Urothelium cell line (cell line): ENCODE measurements around the gene LRBA.

ENCODE experiments used
- DNase-seq: peaks from one replicate; pipeline ENCODE4 v3.0.0; 2011; ENCODE audit warnings: low spot score, mixed read lengths
- FAIRE-seq: peaks from 2 replicates; lab custom pipeline; 2011; peaks lifted over from hg19 to GRCh38; lab: Jason Lieb, UNC

Gene LRBA

DNA sequence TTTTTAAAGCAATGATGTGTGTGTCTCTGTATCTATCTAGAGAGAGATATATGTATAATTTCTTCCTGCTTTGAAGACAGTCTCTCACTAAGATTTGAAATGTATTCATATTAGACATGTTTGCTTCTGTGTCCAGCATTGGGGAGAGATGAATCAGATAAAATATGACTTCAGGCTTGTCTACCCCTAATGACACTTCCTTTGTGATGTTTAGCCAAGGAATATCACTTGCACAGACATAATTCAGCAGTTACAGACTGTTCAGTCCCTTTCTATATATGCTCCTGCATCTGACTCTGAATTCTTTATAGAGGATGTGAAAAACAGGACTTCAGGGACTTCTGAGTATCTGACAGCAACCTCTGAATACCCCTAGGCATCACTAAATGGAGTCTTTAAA, 778.5 kb downstream of the LRBA start:
- FAIRE-seq (no peak), DNase-seq (no peak)

DNA sequence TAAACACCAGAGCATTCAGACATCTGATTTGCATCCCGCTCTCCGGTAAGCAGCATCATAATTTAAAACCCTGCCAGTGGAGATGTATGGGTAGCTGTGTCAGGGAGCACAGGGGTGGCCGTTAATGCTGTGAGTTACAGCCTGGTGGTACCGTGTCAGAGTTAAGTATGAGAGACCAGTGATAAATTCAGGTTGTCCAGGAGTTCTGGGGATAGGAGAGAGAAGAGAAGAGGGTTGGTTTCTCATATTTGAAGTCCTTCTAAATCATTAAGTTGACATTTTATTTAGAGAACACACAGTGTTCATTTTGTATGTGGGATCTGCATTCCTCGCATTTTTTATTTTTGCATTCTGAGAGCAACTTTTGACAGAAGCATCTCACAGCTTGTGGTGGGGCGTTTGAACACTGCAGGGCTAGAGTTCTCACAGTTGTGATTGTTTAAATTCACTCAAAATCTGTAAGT, 779.2 kb downstream of the LRBA start:
- FAIRE-seq = no peak
- DNase-seq = no peak

DNA sequence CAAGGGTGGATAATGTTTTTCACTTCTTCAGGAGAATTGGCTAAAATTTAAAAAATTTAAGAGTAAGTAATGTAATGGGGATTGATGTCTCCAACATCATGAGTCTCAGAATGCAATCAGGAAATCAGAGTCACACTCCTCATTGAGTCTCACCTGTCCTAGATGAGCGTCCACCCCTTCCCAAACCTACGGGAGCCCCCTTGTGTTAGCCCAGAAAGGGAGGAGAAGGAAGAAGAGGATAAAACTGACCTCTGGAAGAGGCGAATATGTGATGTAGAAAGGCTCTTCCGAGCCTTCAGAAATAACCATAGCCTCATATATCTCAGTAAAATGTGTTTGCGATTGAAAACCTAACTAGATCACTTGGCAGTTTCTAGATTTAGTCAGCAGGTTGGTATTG, 779.8 kb downstream of the LRBA start:
- DNase-seq = no peak
- FAIRE-seq = no peak

DNA sequence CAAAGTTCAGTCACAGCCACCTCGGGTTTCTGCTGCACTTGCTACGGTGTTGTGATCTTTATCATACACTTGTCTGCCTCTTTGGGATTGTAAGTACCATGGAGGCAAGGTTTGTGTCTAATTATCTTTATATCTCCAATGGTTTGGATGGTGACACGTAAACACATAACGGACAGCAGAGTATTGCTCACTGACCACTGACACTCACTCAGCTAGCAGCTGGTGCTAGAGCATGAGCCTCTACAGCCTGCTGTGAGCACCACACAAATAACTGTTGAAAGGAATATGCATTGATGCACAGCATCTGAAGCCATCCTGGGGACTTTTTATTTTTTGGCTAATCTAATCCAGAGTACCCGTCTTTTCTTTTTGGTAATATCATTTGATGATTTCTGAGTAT, 780.8 kb downstream of the LRBA start:
- DNase-seq (no peak), FAIRE-seq (no peak)

DNA sequence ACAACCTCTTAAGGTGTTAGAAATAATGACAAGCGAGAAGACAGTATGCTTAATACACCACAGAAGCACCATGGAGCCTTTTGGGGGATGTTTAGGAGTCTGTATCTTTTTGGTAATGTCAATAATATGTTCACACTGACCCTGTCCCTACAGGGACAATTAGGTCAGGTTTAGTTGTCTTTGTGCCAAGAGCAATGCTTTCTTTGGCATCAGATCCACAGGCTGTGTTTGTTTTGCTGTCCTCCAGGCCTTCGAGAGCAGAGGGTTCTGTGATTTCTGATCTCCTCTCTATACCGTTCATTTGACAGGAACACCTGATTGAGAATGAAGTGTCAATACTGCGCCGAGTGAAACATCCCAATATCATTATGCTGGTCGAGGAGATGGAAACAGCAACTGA, 783.1 kb downstream of the LRBA start:
- FAIRE-seq (no peak), DNase-seq (no peak)

DNA sequence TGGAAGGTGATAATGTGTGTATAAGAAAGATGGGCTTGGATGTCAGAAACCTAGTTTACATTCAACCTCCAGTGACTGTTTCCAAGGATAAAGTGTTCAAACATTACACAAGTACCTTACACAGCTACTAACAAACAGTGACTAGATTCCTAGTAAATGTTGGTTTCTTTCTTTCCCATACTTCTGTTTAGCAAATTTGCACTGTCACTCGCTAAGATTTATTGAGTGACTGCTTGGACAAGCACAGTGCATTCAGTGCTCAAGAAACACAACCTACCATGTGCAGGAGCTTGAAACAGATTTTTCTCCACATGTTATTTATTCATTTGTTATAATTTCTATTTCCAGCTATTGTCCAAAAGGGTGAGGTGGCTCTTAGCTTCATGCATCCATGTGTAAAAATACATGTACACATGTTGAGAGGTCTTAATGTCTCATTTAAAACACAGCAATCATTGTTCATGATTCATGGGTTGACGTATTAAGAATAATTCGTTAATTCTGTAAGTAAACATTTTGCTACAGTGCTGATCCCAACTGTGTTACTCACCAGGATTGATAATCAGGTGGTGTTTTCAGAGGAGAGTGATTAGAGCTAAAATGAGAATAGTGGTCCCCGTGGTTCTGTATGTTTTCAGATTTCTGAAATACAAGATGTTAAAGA, 783.8 kb downstream of the LRBA start:
- DNase-seq (no peak), FAIRE-seq (no peak)

DNA sequence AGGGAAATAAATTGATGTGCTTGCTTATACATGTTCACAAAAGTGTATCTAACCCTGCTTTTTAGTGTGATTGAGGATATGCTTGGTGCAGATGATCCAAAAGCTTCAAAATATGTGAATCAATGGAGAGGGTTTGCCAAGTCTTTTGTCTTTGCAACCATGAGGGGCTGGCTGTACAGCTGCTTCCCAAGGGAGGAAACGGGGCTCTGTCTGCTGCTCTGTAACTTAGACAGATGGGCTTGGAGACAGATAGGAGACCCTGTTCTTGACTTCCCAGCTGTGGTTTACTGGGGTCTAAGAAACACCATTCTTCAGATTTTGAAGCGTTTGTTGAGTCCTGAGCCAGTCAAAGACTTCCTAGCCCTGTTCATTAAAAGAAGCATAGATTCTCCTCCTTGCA, 784.5 kb downstream of the LRBA start:
- FAIRE-seq = no peak
- no peak for DNase-seq

DNA sequence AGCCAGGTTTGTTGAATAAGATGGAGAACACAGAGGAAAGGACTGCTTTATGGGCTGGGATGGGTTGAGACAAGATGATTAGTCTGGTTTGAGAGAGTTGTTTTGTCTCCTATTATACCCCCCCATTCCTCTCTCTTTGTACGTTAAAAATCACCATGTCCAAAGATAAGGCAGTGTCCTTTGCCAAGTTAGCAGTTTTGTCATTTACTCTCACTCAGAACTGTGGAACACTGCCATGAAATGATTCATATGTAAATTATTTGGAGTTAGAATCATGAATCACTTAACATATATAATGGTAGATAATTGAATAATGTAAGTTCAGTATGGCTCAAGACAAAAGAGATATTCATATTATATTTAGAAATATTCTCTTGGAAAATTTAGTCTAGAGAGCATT, 785.6 kb downstream of the LRBA start:
- FAIRE-seq = no peak
- no peak for DNase-seq

DNA sequence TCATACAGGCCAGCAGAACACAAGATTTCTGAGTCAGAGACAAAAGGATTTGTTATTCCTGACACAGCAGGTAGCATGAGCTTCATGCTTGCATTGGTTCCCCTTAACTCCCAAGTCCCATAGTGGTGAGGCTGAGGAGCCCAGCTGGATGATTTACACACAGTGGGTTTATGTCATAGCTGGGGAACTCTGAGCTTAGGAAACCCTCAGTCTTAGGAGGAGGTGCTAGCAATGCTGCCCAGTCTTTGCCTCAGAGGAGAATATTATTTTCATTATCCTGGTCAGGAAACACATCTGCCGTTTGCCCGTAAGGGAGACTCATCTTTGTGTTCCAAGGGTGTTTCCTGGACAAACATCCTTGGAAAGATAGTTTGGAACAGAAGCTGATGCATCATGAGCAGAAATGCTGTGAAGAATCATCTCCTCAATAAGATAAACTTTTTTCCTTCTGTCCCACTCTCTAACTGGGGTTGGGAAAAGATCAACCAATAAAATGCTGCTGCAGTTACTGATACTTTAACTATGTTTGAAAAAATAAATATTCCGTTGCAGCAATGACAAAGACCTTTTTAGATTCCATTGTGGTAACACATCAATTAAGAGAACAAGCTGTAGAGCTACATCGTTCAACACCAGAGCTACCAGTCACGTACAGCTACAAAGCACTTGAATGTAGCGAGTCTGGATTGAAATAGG, 790.0 kb downstream of the LRBA start:
- DNase-seq = no peak
- FAIRE-seq = no peak

DNA sequence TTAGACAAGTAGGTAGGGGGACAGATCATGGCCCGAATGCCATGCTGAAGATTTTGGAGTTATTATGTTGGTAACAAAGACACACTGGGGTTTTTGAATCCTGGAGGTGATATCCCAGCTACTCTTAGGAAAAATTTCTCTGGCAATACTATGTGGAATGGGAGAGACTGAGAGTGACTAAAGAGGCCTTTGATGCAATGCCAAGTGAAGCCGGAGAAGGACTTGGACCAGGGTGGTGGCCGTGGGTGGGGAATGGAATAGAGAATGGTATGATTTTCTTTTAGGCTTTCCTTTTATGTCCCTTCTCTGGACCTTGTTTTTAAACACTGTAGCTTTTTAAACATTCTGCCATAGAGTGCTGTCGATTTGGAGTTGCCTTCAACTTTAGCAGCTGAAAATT, 795.2 kb downstream of the LRBA start:
- DNase-seq = no peak
- FAIRE-seq = no peak

DNA sequence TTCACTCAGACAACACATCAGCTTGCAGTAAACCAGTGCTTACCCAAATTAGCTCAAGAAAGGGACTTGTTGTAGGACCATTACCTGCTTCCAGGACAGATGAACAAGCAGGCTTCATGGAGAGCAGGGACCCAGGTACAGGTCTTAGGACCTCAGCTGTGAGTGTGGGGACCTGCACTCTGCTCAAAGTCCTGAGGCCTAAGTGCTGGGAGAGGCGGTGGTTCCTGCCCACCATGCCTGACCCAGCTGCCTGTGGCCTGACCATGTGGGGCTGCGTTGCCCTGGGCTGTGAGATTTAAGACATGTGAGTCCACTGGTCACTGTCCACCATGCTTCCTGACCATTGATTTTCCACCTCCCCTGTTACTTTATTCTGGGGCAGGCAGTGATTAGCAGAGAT, 796.6 kb downstream of the LRBA start:
- DNase-seq (no peak), FAIRE-seq (no peak)

DNA sequence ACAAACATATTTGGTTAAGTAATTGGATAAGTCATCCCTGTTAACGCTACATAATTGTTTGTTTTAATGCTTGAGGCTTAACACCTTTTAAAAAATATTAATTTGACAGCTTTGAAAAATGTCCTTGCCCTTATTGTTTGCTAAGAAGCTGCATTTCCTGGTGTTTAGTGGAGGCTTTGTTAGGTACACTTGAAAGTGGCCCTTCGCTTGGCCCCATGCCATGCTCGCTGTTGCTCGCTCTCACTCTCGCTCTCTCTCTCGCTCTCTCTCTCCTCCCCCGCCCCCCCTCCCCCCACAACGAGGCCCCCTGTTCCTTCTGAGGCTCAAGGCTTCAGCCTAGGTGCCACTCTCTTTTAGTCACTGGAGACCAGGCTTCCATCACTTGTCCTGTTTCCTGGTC, 797.3 kb downstream of the LRBA start:
- no peak for FAIRE-seq
- no peak for DNase-seq

DNA sequence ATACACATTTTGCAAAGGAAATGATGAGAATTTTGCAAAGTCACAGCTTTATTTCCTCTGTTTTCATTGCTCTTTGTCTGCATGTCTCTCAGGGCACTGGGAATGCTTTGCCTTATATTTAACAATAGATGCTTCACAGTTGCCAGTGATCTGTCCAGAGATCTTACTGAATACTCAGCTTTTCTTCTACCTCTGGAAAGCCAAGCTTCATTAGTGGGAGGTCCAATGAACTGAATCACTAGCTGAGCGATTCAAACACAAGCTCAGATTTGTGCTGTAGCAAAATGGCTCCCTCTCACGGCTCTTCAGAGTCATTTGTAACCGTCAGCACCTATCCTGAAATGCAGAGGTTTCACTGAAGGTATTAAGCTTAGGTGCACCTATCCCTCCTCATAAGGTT, 797.9 kb downstream of the LRBA start:
- no peak for DNase-seq
- no peak for FAIRE-seq

DNA sequence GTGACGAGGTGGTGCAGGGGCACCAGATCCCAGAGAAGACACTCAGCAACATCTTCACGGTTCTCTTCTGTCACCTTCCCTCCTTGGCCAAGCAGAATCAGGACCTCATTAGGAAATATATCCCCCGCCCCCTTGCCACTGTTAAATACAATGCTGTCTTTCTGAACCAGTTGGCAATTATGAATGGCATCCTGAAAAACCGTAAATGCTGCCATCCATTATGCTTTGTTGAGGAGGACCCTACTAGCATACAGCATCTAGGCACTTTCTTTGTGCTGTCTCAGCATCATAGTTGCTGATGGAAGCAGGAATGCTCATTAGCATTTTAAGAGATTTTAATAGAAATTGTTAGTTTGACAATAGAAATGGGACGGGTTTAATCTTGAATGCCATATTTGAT, 798.4 kb downstream of the LRBA start:
- no peak for FAIRE-seq
- DNase-seq = no peak

DNA sequence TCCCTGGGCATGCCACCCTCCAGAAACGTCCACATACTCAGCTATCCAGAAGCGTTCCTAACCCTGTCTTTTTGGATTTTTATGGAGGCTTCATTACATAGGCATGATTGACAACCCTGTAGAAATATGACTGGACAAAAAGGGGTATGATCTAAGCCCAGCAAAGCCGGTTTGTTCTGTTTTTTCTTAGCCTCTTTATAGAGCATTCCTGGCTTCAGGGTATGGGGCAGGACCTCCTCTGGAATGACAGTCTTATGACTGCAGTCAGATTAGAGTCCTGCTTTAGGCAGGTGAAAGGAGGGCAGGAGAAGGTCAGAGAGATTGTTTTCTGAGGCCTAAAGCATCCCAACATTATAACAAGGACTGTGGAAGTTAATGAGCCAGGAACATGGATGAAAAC, 799.5 kb downstream of the LRBA start:
- DNase-seq (no peak), FAIRE-seq (no peak)
